G401 (cell line): ENCODE measurements around the gene TMEM92. TPM values are rescaled to one million over a fixed set of nuclear protein-coding genes. Genes with fewer than 3 reads are reported as not detected.
"Not testable (repeated sequence)": the region's sequence is repeated elsewhere in the genome, so short reads cannot be mapped to it uniquely, and the experiment has no call there.

Experiments used
- DNase-seq: peaks from one replicate; pipeline ENCODE4 v3.0.0-alpha.2; 2015; ENCODE audit warnings: low spot score
- in situ Hi-C: cut with HindIII; loops from 2 replicates; pipeline ENCODE4 v1.10.0; 2016; ENCODE audit warnings: low sequenced_read_pairs, mixed read lengths
- total RNA-seq: library from RNA; depleted of rRNA; stranded (reverse); fragments of >200 nt; shearing (Covaris generic); gene quantifications from 2 replicates; pipeline ENCODE4 v1.2.3, GENCODE V29; 2014; rRNA removed

Gene TMEM92
- total RNA-seq, 1 experiment from 2014 or later = 4.2 TPM

- in situ Hi-C loops = no loop called here
- DNase-seq = no peak
Observed at GRCh38 chr17:50316016-50316587, 41.8 kb downstream of the TMEM92 start.

GRCh38 chr17:50316660-50317059 is 42.4 kb downstream of the TMEM92 start:
- in situ Hi-C loops, DNase-seq: not testable (repeated sequence)

GRCh38 chr17:50317121-50317520 is 42.9 kb downstream of the TMEM92 start:
- DNase-seq = no peak
- in situ Hi-C loops = no loop called here

- in situ Hi-C loops = no loop called here
- DNase-seq = no peak
Observed at GRCh38 chr17:50318501-50319285, 44.4 kb downstream of the TMEM92 start.

GRCh38 chr17:50319306-50320004 is 45.2 kb downstream of the TMEM92 start:
- in situ Hi-C loops = no loop called here
- no peak for DNase-seq

- in situ Hi-C loops = no loop called here
- DNase-seq = no peak
Observed at GRCh38 chr17:50322271-50322670, 48.0 kb downstream of the TMEM92 start.

GRCh38 chr17:50323060-50323459 is 48.8 kb downstream of the TMEM92 start:
- in situ Hi-C loops = no loop called here
- DNase-seq = no peak

- no peak for DNase-seq
- in situ Hi-C loops = no loop called here
Observed at GRCh38 chr17:50325906-50326305, 51.6 kb downstream of the TMEM92 start.

GRCh38 chr17:50326831-50327364 is 52.6 kb downstream of the TMEM92 start:
- no peak for DNase-seq
- in situ Hi-C loops = no loop called here

- in situ Hi-C loops = no loop called here
- no peak for DNase-seq
Observed at GRCh38 chr17:50328363-50329325, 54.4 kb downstream of the TMEM92 start.

- DNase-seq = no peak
- in situ Hi-C loops = no loop called here
Observed at GRCh38 chr17:50329716-50330115, 55.5 kb downstream of the TMEM92 start.

- DNase-seq = no peak
- in situ Hi-C loops = no loop called here
Observed at GRCh38 chr17:50330151-50330775, 56.0 kb downstream of the TMEM92 start.

Other genes starting within 250 kb of the TMEM92 start
- 12.2 and 14.5 TPM in 2 replicates for gene ITGA3, start 218.4 kb upstream of the TMEM92 start, total RNA-seq
- gene PDK2, start 179.1 kb upstream of the TMEM92 start, total RNA-seq = 40.3 and 112 TPM in 2 replicates
- gene SAMD14, start 144.3 kb upstream of the TMEM92 start, total RNA-seq = 7.5 and 8.4 TPM in 2 replicates
- gene PPP1R9B, start 123.8 kb upstream of the TMEM92 start, total RNA-seq = 49.7 and 59.6 TPM in 2 replicates
- 19.0 and 49.0 TPM in 2 replicates for gene SGCA, start 108.5 kb upstream of the TMEM92 start, total RNA-seq
- 72.4 and 86.8 TPM in 2 replicates for gene COL1A1, start 72.8 kb upstream of the TMEM92 start, total RNA-seq
- 31.5 and 33.5 TPM in 2 replicates for gene XYLT2, start 71.7 kb downstream of the TMEM92 start, total RNA-seq
- gene MRPL27, start 98.7 kb downstream of the TMEM92 start, total RNA-seq = 69.9 and 84.5 TPM in 2 replicates
- 6.6 and 21.6 TPM in 2 replicates for gene EME1, start 98.8 kb downstream of the TMEM92 start, total RNA-seq
- 150 and 182 TPM in 2 replicates for gene LRRC59, start 123.1 kb downstream of the TMEM92 start, total RNA-seq
- 58.8 and 69.4 TPM in 2 replicates for gene ACSF2, start 151.8 kb downstream of the TMEM92 start, total RNA-seq
- gene CHAD, start 194.4 kb downstream of the TMEM92 start, total RNA-seq = not detected in 2 replicates
- 31.9 and 34.5 TPM in 2 replicates for gene RSAD1, start 204.4 kb downstream of the TMEM92 start, total RNA-seq
- gene MYCBPAP, start 234.0 kb downstream of the TMEM92 start, total RNA-seq = 0.58 and 1.7 TPM in 2 replicates